GM23248 (cell line): ENCODE data around the gene TCP11. TPM values are rescaled to one million over a fixed set of nuclear protein-coding genes. Genes with fewer than 3 reads are reported as not detected.

Source experiments
- DNase-seq: peaks from one replicate; pipeline ENCODE4 v3.0.0-alpha.2; 2015
- H2AFZ ChIP-seq: fragments of 200-600 bp; sonication (generic); 2 replicates; pipeline ENCODE4 v1.6.1; 2016; ENCODE audit warnings: antibody characterized with exemption
- H3F3A ChIP-seq: fragments of 200-600 bp; sonication (generic); 2 replicates; pipeline ENCODE4 v1.6.1; 2016; ENCODE audit warnings: mild to moderate bottlenecking, antibody characterized with exemption, mixed run types; ENCODE audit not compliant: insufficient read depth
- H3K27ac ChIP-seq: fragments of 200-600 bp; sonication (generic); 2 replicates; pipeline ENCODE4 v1.5.1; 2016; ENCODE audit warnings: mild to moderate bottlenecking
- H3K27me3 ChIP-seq: fragments of 200-600 bp; sonication (generic); replicated peaks from 2 replicates; pipeline ENCODE4 v1.6.1; 2016; ENCODE audit warnings: mild to moderate bottlenecking; ENCODE audit not compliant: insufficient read depth
- H3K36me3 ChIP-seq: fragments of 200-600 bp; sonication (generic); 2 replicates; pipeline ENCODE4 v1.6.1; 2016; ENCODE audit warnings: low read depth, mild to moderate bottlenecking
- H3K4me1 ChIP-seq: fragments of 200-600 bp; sonication (generic); 2 replicates; pipeline ENCODE4 v1.6.1; 2016; ENCODE audit warnings: mild to moderate bottlenecking; ENCODE audit not compliant: insufficient read depth
- H3K4me2 ChIP-seq: fragments of 200-600 bp; sonication (generic); one replicate; pipeline ENCODE4 v1.6.1; 2016; ENCODE audit warnings: mild to moderate bottlenecking; ENCODE audit not compliant: unreplicated experiment
- H3K4me3 ChIP-seq: fragments of 200-600 bp; sonication (generic); 2 replicates; pipeline ENCODE4 v1.5.1; 2016; ENCODE audit warnings: mild to moderate bottlenecking
- H3K79me2 ChIP-seq: fragments of 200-600 bp; sonication (generic); 2 replicates; pipeline ENCODE4 v1.6.1; 2016; ENCODE audit warnings: mild to moderate bottlenecking; ENCODE audit not compliant: insufficient read depth
- H3K9ac ChIP-seq: fragments of 200-600 bp; sonication (generic); 2 replicates; pipeline ENCODE4 v1.6.1; 2016; ENCODE audit warnings: mild to moderate bottlenecking
- H3K9me2 ChIP-seq: fragments of 200-600 bp; sonication (generic); 2 replicates; pipeline ENCODE4 v1.6.1; 2016; ENCODE audit warnings: mixed run types, mild to moderate bottlenecking, moderate library complexity; ENCODE audit not compliant: insufficient read depth
- H3K9me3 ChIP-seq: fragments of 200-600 bp; sonication (generic); one replicate; pipeline ENCODE4 v1.6.1; 2017; ENCODE audit warnings: low read depth
- H4K20me1 ChIP-seq: fragments of 200-600 bp; sonication (generic); 2 replicates; pipeline ENCODE4 v1.6.0; 2016; ENCODE audit not compliant: insufficient read depth
- EZH2 ChIP-seq: fragments of 200-600 bp; sonication (generic); IDR thresholded peaks from 2 replicates; pipeline ENCODE4 v1.6.1; 2018; ENCODE audit warnings: antibody characterized with exemption, mild to moderate bottlenecking; ENCODE audit not compliant: insufficient read depth, poor library complexity, severe bottlenecking
- EZH2phosphoT487 ChIP-seq: fragments of 200-600 bp; sonication (generic); IDR thresholded peaks from 2 replicates; pipeline ENCODE4 v1.6.1; 2018; ENCODE audit warnings: antibody characterized with exemption, moderate library complexity, mild to moderate bottlenecking, low read depth; ENCODE audit not compliant: insufficient read depth
- WGBS, 2 experiments: methylation state at CpG; one replicate each; pipeline ENCODE4 v1.1.6; 2015 to 2017; ENCODE audit warnings: low lambda C conversion rate in 2 of 2, low coverage in 1 of 2; ENCODE audit errors: missing lambda C conversion rate in 2 of 2; 5-methylcytosine and 5-hydroxymethylcytosine counted together
- in situ Hi-C: fragments of 300-500 bp; cut with MboI; formaldehyde crosslinking; loops from 2 replicates; pipeline ENCODE4 v1.15.0; 2020
- polyA plus RNA-seq: library from polyadenylated mRNA; unstranded; fragments of >200 nt; fragmentation: Nextera tagmentation; extraction: Ambion mirVana; gene quantifications from 2 replicates; pipeline ENCODE4 v1.2.1, GENCODE V29; 2016
- total RNA-seq: library from RNA; depleted of rRNA; stranded (reverse); fragments of >200 nt; shearing (Covaris generic); gene quantifications from 2 replicates; pipeline ENCODE4 v1.2.3, GENCODE V29; 2014

The TCP11 gene
- total and polyA plus RNA-seq, 2 experiments from 2014 or later: not detected

- no peak overlapping the region for H3K4me2 ChIP-seq
- H3K36me3 ChIP-seq: no peaks in the 10 kb centered on the region
- H3K4me3 ChIP-seq: no peak overlapping the region
- DNase-seq: peak; percentile 70
- H3K9me2 ChIP-seq: no peaks in the 10 kb centered on the region
- no peak overlapping the region for H3K27ac ChIP-seq
- 92 to 99% methylated on average over 6 of the region's 6 CpGs for WGBS, 2 experiments
- H3K79me2 ChIP-seq: no peaks in the 10 kb centered on the region
- H3K9me3 ChIP-seq: no peaks in the 10 kb centered on the region
- peaks cover 7% of the 10 kb centered on the region for H3F3A ChIP-seq
- in situ Hi-C loops: loop anchor here (10.0 kb wide), 1 partner anchor 58 kb away; no protein-coding TSS in a partner anchor
- H3K9ac ChIP-seq: no peak overlapping the region
- TF ChIP-seq EZH2 (no peak), EZH2phosphoT487 (no peak)
- no peaks in the 10 kb centered on the region for H3K27me3 ChIP-seq
- H2AFZ ChIP-seq: peak overlapping the region; percentile 6; the same call in 1 of the 2 replicates
- H4K20me1 ChIP-seq: no peaks in the 10 kb centered on the region
- H3K4me1 ChIP-seq: peaks cover 27% of the 10 kb centered on the region
These were observed 5.3 kb upstream of the TCP11 start for GRCh38 chr6:35146453-35146852.

GRCh38 chr6:35145757-35146156 lies 4.6 kb upstream of the TCP11 start:
- no peaks in the 10 kb centered on the region for H3K9me3 ChIP-seq
- no peak overlapping the region for H3K4me3 ChIP-seq
- 97 to 98% methylated on average over 3 of the region's 3 CpGs for WGBS, 2 experiments
- in situ Hi-C loops: loop anchor here (10.0 kb wide), 1 partner anchor 59 kb away; no protein-coding TSS in a partner anchor
- no peak for DNase-seq
- peaks cover 27% of the 10 kb centered on the region for H3K4me1 ChIP-seq
- H3K27me3 ChIP-seq: no peaks in the 10 kb centered on the region
- no peak for TF ChIP-seq EZH2phosphoT487
- no peak for TF ChIP-seq EZH2
- H4K20me1 ChIP-seq: no peaks in the 10 kb centered on the region
- H2AFZ ChIP-seq: peak overlapping the region; percentile 6; the same call in 1 of the 2 replicates
- no peaks in the 10 kb centered on the region for H3K79me2 ChIP-seq
- H3F3A ChIP-seq: peaks cover 6% of the 10 kb centered on the region
- H3K36me3 ChIP-seq: no peaks in the 10 kb centered on the region
- H3K9me2 ChIP-seq: no peaks in the 10 kb centered on the region
- H3K9ac ChIP-seq: no peak overlapping the region
- H3K4me2 ChIP-seq: no peak overlapping the region
- H3K27ac ChIP-seq: no peak overlapping the region

GRCh38 chr6:35142588-35143569 lies 1.7 kb upstream of the TCP11 start:
- Histone ChIP-seq H3K79me2 (no peaks in the 10 kb centered on the region), H3K27me3 (no peaks in the 10 kb centered on the region), H3K36me3 (no peaks in the 10 kb centered on the region), H3K9me3 (no peaks in the 10 kb centered on the region), H3K27ac (no peak overlapping the region), H3F3A (peaks cover 4% of the 10 kb centered on the region; the same call in 1 of the 2 replicates), H3K9ac (no peak overlapping the region), H2AFZ (no peak overlapping the region), H4K20me1 (no peaks in the 10 kb centered on the region), H3K4me2 (no peak overlapping the region), H3K4me1 (peaks cover 15% of the 10 kb centered on the region), H3K9me2 (no peaks in the 10 kb centered on the region), H3K4me3 (no peak overlapping the region)
- in situ Hi-C loops: loop anchor here (10.0 kb wide), 1 partner anchor 62 kb away; no protein-coding TSS in a partner anchor
- peak; percentile 56 for DNase-seq
- 57 to 67% methylated on average over 4 to 5 of the region's 5 CpGs for WGBS, 2 experiments
- TF ChIP-seq EZH2 (no peak), EZH2phosphoT487 (no peak)

- DNase-seq: no peak
- Histone ChIP-seq H3K4me1 (peaks cover 10% of the 10 kb centered on the region), H3K4me2 (no peak overlapping the region), H3K9ac (no peak overlapping the region), H3F3A (peaks cover 4% of the 10 kb centered on the region; the same call in 1 of the 2 replicates), H3K36me3 (no peaks in the 10 kb centered on the region), H3K4me3 (no peak overlapping the region), H4K20me1 (no peaks in the 10 kb centered on the region), H3K27me3 (no peaks in the 10 kb centered on the region), H3K79me2 (no peaks in the 10 kb centered on the region), H3K27ac (no peak overlapping the region), H3K9me3 (no peaks in the 10 kb centered on the region), H3K9me2 (no peaks in the 10 kb centered on the region), H2AFZ (peak overlapping the region; percentile 34)
- in situ Hi-C loops: loop anchor here (10.0 kb wide), 1 partner anchor 64 kb away; no protein-coding TSS in a partner anchor
- 40 to 63% methylated on average over 6 to 15 of the region's 15 CpGs for WGBS, 2 experiments
- TF ChIP-seq EZH2phosphoT487 (no peak), EZH2 (no peak)
These were observed 516 bp downstream of the TCP11 start for GRCh38 chr6:35140639-35141006.
